Effector memory CD8-positive, alpha-beta T cell (primary cell): ENCODE measurements around the gene PIGU.
A peak's percentile ranks its signal among the peaks of the same experiment; 100 is the strongest.

Source experiments
- ATAC-seq: fragments of 150-1000 bp; cut with Tn5 transposase; replicated peaks from 2 replicates; pipeline ENCODE4 v1.10.0; 2021; ENCODE audit warnings: mild to moderate bottlenecking, moderate library complexity
- DNase-seq, 3 experiments: peaks; one replicate each; pipeline ENCODE4 v3.0.0; 2021
- H3K27ac Mint-ChIP-seq, 2 donors: one replicate each; pipeline ENCODE4 v1.8.0; 2022; ENCODE audit warnings: mild to moderate bottlenecking in 2 of 2, mixed read lengths in 2 of 2, moderate library complexity in 2 of 2
- H3K27me3 Mint-ChIP-seq, 2 donors: one replicate each; pipeline ENCODE4 v1.8.0; 2022; ENCODE audit warnings: mixed read lengths in 2 of 2
- H3K36me3 Mint-ChIP-seq: one replicate; pipeline ENCODE4 v1.8.0; 2022; ENCODE audit warnings: mild to moderate bottlenecking, moderate library complexity, mixed read lengths; ENCODE audit not compliant: insufficient read depth
- H3K4me1 Mint-ChIP-seq, 2 donors: one replicate each; pipeline ENCODE4 v1.8.0; 2022; ENCODE audit warnings: low read depth in 2 of 2, mixed read lengths in 2 of 2
- H3K4me3 Mint-ChIP-seq, 2 donors: one replicate each; pipeline ENCODE4 v1.8.0; 2022; ENCODE audit warnings: mild to moderate bottlenecking in 2 of 2, mixed read lengths in 2 of 2, moderate library complexity in 2 of 2
- H3K9me3 Mint-ChIP-seq, 2 donors: one replicate each; pipeline ENCODE4 v1.8.0; 2022; ENCODE audit warnings: mixed read lengths in 2 of 2

Gene PIGU

DNA sequence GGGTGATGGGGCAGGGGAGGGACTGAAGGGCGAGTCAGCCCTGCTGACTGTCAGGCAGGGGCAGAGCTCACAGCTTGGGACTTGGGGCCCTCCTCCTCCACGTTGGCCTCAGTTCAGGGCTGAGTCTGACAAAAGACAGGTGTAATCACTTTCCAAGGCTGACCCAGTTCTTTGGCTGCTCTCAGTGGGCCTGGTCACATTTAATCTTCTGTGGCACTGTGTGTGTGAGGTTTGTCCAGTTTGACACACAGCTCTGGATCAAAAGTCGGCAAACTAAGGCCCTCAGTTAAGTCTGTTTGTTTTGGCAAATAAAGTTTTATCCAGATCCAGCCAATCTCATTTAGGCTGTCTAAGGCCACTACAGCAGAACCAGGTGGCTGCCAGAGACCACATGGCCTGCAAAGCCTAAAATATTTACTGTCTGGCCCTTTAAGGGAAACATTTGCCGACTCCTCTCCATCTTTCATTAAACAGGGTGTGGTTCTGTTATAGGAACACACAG, 123.5 kb downstream of the PIGU start:
- no peak for DNase-seq
- H3K27me3 Mint-ChIP-seq: no peaks in the 10 kb centered on the region
- no peak overlapping the region for H3K27ac Mint-ChIP-seq
- ATAC-seq: no peak
- no peak overlapping the region for H3K4me3 Mint-ChIP-seq
- H3K4me1 Mint-ChIP-seq: peaks cover 7 to 11% of the 10 kb centered on the region in 2 donors
- H3K9me3 Mint-ChIP-seq: no peaks in the 10 kb centered on the region
- H3K36me3 Mint-ChIP-seq: peaks cover 6% of the 10 kb centered on the region

DNA sequence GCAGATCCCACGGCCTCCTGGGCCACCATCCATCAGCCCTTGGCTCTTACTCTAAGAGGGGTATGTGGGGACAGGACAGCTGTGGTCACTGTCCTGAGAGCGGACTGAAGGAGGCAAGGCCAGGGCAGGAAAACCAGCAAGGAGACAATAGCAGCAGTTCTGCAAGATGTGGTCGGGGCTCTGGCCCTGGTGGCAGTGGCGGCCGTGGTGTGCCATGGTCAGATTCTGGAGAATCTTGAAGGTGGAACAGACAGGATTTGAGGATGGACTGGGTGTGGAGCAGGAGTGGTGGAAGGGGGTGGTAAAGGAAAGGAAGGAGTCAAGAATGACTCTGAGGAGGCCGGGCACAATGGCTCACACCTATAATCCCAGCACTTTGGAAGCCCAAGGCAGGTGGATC, 124.3 kb downstream of the PIGU start:
- peaks cover 0 to 4% of the 10 kb centered on the region in 2 donors for H3K4me1 Mint-ChIP-seq
- no peaks in the 10 kb centered on the region for H3K9me3 Mint-ChIP-seq
- DNase-seq (no peak), ATAC-seq (no peak)
- H3K36me3 Mint-ChIP-seq: no peaks in the 10 kb centered on the region
- no peak overlapping the region for H3K27ac Mint-ChIP-seq
- no peak overlapping the region for H3K4me3 Mint-ChIP-seq
- H3K27me3 Mint-ChIP-seq: no peaks in the 10 kb centered on the region

DNA sequence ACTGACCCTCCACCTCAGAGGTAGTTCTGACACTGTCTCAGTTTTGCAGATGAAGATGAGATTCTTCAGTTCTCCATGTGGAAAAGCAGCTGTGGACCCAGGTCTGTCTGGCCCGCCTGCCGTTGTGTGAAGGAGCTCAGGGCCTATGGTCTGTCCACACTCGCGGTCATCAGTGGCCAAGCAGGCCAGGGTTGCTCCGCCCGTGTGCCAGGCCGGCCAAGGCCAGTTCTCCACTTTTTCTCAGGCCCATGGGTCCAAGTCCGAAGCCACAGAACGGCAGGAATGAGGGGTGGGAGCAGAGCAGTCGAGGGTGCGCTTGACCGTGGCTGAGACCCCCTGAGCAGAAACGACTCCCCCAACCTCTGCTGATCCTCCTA, 127.0 kb downstream of the PIGU start:
- Mint-ChIP-seq H3K4me3 (no peak overlapping the region), H3K27ac (no peak overlapping the region), H3K9me3 (no peaks in the 10 kb centered on the region), H3K36me3 (peaks cover 4% of the 10 kb centered on the region), H3K27me3 (no peaks in the 10 kb centered on the region), H3K4me1 (peaks cover 0 to 2% of the 10 kb centered on the region in 2 donors)
- no peak for DNase-seq
- no peak for ATAC-seq

DNA sequence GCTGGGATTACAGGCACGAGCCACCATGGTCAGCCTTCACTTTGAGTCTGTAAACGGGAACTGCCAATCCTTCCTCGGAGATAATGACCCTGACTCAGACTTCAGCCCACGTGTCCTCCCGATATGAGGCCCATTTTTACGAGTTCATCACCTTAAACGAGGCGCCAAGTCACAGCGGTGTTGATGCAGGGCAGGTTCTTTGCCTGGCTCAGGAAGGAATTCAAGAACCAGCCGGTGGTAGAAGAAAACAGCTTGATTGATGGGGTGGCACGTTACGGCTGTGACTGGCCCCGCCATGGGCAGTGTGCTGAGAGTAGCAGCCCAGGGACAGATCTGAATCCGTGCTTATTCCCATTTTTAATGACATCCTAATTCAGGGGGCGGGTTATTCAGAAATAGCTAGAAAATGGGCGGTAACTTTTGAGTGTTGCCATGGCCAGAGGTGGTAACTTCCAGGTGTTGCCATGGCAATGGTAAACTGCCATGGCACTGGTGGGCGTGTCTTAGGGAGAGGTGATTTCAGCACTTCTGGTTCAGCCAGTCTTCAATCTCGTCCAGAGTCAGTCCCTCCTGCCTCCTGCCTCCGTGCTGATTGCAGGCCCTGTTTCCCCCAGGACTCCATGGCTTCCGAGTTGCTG, 127.5 kb downstream of the PIGU start:
- Mint-ChIP-seq H3K27me3 (no peaks in the 10 kb centered on the region), H3K9me3 (no peaks in the 10 kb centered on the region), H3K36me3 (peaks cover 4% of the 10 kb centered on the region), H3K27ac (no peak overlapping the region), H3K4me3 (no peak overlapping the region), H3K4me1 (peaks cover 0 to 2% of the 10 kb centered on the region in 2 donors)
- DNase-seq: no peak
- no peak for ATAC-seq

DNA sequence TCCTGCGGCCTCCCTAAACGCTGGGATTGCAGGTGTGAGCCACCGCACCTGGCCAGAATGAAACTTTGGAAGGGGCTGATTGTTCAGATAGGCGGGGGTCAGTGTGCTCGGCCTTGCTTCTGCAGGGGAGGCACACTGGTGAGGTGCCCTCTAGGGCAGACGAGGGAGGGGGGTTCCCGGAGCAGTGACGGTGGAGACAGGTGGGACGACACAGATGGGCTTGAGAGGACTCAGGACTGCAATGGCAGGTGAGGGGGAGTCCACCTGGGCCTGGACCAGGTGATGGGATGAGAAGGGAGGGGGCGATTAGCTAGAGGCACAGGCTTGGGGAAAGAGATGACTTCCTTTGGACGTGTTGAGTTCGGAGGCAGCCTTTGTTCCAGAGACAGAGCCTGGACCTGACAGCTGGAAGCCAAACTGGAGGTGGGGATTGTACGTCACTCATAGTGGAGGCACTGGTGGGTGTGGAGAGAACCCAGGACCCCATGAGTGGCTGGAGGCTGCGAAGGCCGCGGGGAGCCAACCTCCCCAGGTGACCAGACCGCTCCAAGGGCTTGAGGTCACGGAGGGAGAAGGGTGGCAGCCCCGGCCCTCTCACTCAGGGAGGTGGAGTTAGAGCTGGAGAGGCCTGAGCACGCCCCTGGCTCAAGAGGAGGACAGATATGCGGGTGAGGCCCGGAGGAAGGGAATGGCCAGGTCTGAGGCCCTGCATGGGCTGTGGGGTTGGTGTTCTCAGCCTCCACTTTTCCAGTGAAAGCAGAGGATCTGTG, 128.9 kb downstream of the PIGU start:
- no peaks in the 10 kb centered on the region for H3K27me3 Mint-ChIP-seq
- peaks cover 0 to 2% of the 10 kb centered on the region in 2 donors for H3K4me1 Mint-ChIP-seq
- no peak for DNase-seq
- no peak overlapping the region for H3K4me3 Mint-ChIP-seq
- H3K9me3 Mint-ChIP-seq: no peaks in the 10 kb centered on the region
- peak overlapping the region in 1 of 2 donors; percentile 15 for H3K27ac Mint-ChIP-seq
- ATAC-seq: no peak
- H3K36me3 Mint-ChIP-seq: peaks cover 8% of the 10 kb centered on the region

DNA sequence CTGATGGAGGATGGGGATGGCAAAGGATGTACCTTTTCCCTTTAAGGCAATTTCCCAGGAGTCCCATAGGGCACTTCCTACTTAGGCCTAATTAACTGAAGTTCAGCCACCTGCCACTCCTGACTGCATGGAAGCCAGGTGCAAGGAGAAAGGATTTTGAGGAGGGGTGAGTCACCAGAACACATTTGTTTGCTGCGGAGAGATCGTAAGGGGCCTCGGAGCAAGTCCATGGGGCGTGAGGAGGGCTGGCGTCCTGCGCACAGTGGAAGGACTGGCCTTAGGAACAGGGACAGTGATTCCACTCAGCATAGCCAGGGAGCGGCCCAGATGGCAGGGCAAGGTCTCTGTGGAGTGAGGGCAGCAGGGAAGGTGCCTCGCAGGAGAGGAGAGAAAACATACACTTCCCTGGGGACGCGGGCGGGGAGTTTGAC, 130.1 kb downstream of the PIGU start:
- ATAC-seq: no peak
- Mint-ChIP-seq H3K27ac (peak overlapping the region in 1 of 2 donors; percentile 60), H3K9me3 (no peaks in the 10 kb centered on the region), H3K27me3 (no peaks in the 10 kb centered on the region), H3K4me1 (peaks cover under 1 to 2% of the 10 kb centered on the region in 2 donors), H3K4me3 (no peak overlapping the region), H3K36me3 (peaks cover 8% of the 10 kb centered on the region)
- DNase-seq: no peak

DNA sequence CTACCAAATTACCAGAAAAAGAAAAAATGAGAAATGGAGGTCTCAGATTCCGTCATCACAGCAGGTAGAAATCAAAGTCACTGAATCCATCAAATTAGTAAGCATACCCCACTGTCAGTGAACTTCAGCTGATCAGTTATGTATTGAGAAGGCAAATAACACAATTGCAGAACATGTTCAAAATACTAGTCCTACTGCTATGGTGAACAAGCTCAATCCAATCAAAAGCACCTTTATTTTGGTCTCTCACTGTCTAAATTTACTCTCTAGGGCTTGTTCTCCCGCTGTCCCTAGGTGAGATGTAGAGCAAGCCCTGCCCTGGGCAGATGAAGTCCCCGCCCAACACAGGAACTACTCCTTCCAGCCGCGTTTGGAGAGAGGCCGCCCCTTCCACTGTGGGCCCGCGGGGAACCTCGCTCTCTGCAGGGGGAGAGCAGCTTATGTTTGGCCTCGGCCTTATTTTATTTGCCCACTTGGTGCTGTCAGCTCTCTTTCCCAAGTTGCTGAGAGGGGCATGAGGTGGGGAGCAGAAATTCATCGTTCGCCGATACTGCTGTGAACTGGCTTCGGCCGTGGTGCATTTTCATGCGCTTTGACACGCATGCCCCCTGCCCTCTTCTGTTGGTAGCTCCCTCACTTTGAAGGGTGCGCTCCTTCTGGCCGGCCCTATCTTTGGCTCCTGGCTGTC, 132.6 kb downstream of the PIGU start:
- DNase-seq (no peak), ATAC-seq (no peak)
- Mint-ChIP-seq H3K36me3 (peaks cover 26% of the 10 kb centered on the region), H3K9me3 (no peaks in the 10 kb centered on the region), H3K4me3 (no peak overlapping the region), H3K4me1 (peaks cover 14 to 16% of the 10 kb centered on the region in 2 donors), H3K27ac (peak overlapping the region; percentile 19 to 66), H3K27me3 (no peaks in the 10 kb centered on the region)

DNA sequence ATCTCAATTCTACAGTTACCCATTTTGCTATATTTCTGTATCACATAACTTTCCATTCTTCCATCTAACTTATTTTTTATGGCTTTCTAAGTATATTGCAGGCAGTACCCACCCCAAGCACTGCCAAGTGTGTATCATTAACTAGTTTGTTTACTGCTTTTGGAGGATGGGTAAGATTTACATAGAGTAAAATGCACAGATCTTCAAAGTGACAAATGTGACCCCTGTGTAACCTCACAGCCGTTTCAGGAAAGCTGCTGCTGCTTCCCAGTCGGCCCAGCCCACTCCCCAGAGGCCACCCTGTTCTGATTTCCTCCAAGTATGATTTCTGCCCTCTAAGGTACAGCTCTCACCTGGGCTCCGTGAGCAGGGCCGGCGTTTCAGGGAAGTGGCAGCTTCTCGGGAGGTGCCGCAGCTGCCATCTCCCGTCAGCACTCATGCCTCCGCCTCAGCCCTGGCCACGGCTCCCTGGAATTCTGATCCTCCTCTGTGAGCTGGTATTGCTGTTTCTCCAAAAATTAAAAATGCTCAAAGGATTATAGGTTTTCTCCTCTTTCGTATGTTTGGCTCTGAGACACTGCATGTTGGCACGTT, 133.3 kb downstream of the PIGU start:
- Mint-ChIP-seq H3K4me3 (no peak overlapping the region), H3K36me3 (peaks cover 26% of the 10 kb centered on the region), H3K9me3 (no peaks in the 10 kb centered on the region), H3K27me3 (no peaks in the 10 kb centered on the region), H3K27ac (peak overlapping the region; percentile 19 to 66), H3K4me1 (peaks cover 14 to 19% of the 10 kb centered on the region in 2 donors)
- ATAC-seq: no peak
- no peak for DNase-seq

DNA sequence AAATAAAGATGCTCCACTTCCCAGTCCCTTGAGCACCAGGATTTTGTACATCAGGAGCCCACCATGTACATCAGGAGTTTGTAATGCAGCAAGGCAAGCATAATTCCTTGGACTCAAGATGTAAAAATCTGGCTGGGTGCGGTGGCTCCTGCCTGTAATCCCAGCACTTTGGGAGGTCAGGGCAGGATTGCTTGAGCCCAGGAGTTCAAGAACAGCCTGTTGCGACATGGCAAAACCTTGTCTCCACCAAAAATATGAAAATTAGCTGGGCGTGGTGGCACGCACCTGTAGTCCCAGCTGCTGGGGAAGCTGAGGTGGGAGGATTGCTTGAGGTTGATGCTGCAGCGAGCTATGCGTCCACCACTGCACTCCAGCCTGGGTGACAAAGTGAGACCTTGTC, 134.5 kb downstream of the PIGU start:
- no peak overlapping the region for H3K27ac Mint-ChIP-seq
- no peak overlapping the region for H3K4me3 Mint-ChIP-seq
- no peak for ATAC-seq
- DNase-seq: no peak
- no peaks in the 10 kb centered on the region for H3K27me3 Mint-ChIP-seq
- H3K9me3 Mint-ChIP-seq: no peaks in the 10 kb centered on the region
- H3K4me1 Mint-ChIP-seq: peaks cover 14 to 22% of the 10 kb centered on the region in 2 donors
- H3K36me3 Mint-ChIP-seq: peaks cover 34% of the 10 kb centered on the region

DNA sequence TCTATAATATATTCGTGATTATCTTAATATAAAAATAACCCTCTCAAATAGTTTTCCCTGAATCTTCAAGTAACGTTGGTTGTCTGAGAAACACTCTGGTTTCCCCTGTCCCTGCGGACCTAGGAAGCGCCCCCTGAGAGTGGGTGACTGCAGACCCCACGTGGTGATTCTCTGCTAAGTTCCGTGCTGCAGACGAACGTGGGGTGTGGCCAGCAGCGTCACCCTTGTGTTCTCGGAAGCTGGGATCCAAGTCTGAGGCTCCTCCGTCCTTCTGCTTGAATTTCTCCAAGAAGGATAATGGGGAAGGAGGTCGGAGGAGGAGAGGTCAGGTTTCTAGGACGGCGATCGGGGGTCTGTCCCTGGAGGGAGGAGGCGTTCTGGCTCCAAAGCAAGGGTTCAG, 135.0 kb downstream of the PIGU start:
- H3K4me3 Mint-ChIP-seq: peak overlapping the region in 1 of 2 donors; percentile 72
- peaks cover 14 to 22% of the 10 kb centered on the region in 2 donors for H3K4me1 Mint-ChIP-seq
- DNase-seq: no peak
- no peaks in the 10 kb centered on the region for H3K9me3 Mint-ChIP-seq
- no peaks in the 10 kb centered on the region for H3K27me3 Mint-ChIP-seq
- peak overlapping the region; percentile 76 to 95 for H3K27ac Mint-ChIP-seq
- no peak for ATAC-seq
- peaks cover 39% of the 10 kb centered on the region for H3K36me3 Mint-ChIP-seq

DNA sequence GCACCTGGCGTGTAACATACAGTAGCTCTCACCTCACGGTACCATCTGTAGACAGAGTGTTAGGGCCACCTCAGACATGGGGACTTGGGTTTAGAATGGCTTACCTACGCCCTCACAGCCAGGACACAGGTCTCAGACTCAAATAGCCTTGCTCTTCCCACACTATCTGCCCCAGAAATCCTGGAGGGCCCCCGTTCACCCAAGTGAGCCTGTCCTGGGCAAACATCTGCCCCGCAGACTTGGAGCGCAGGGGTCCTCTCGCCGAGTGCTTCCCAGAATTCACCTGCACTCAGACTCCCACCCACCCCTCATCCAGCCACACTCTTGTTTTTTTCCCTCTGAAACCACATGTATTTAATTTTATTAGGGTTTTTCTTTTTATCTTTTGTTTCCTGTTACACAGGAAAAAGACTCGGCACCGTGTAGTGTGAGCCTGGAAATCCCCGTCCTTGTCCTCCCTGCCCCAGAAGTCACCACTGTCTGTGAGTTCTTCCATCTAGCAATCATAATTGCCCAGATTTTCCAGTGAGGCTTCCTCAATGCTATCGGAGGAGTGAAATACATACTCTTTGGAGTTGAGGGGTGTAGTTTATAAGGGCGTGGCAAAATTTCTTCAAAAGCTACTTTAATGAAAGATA, 135.5 kb downstream of the PIGU start:
- Mint-ChIP-seq H3K4me3 (peak overlapping the region; percentile 53 to 72), H3K27me3 (no peaks in the 10 kb centered on the region), H3K36me3 (peaks cover 44% of the 10 kb centered on the region), H3K4me1 (peaks cover 14 to 22% of the 10 kb centered on the region in 2 donors), H3K27ac (peak overlapping the region; percentile 76 to 95), H3K9me3 (no peaks in the 10 kb centered on the region)
- ATAC-seq (peak; percentile 80), DNase-seq (peak in 1 of 3 experiments; percentile 20)

DNA sequence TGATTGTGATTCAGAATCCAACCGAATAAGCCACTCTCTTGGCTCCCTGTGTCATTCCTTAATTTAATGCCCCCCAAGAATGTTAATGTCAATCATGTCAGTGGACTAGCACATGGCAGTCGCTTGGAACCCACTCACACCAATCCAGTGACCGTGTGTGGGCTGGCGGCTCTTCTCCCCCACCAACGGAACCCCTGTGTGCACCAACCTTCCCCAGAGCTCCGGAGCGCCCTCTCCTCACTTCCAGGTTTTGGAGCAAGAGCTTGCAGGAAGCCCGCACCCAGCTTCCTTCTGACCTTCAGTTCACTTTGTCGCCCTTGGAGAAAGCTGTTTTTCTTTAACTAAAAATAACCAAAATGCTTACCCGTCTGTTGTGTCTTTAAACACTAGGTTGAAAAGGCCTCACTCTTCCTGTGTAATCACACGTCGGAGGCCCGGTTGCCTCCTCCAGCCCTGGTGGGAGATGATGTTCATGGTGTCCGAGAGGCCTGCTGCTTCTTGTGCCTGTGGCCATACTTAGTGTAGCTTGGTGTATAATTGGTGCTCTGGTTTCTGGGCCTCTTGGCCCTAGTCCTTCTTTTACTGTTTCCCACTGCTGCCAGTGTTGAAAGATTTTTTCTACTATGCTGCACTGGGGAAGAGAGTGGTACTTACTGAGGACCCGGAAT, 136.2 kb downstream of the PIGU start:
- peak overlapping the region; percentile 34 to 72 for H3K4me3 Mint-ChIP-seq

More for the DNA sequence above, 136.2 kb downstream of the PIGU start:
- peaks cover 16 to 22% of the 10 kb centered on the region in 2 donors for H3K4me1 Mint-ChIP-seq
- no peaks in the 10 kb centered on the region for H3K27me3 Mint-ChIP-seq
- H3K9me3 Mint-ChIP-seq: no peaks in the 10 kb centered on the region
- peaks cover 46% of the 10 kb centered on the region for H3K36me3 Mint-ChIP-seq
- DNase-seq: peak in 1 of 3 experiments; percentile 14
- no peak for ATAC-seq
- peak overlapping the region; percentile 76 to 95 for H3K27ac Mint-ChIP-seq
